Endothelial cell of umbilical vein (primary cell): ENCODE results near the gene SPINK5. TPM values are rescaled to one million over a fixed set of nuclear protein-coding genes. Genes with fewer than 3 reads are reported as not detected.

Experiments
- BruUV-seq: library from RNA; stranded (reverse); fragments of 400-500 nt; replicated peaks from 2 replicates; lab custom pipeline; 2021; lab: Mats Ljungman, UMichigan
- CTCF ChIA-PET: fragments of 300-600, 350-600 bp; sonication (Branson Sonifier 250); formaldehyde crosslinking; loops from one replicate; lab custom pipeline; 2021; ENCODE audit warnings: antibody characterized with exemption, inconsistent platforms; lab: Charles Lee
- POLR2A ChIA-PET: fragments of 300-600, 350-600 bp; sonication (Branson Sonifier 250); formaldehyde crosslinking; loops from one replicate; lab custom pipeline; 2021; ENCODE audit warnings: antibody characterized with exemption, inconsistent platforms; lab: Charles Lee
- DNase-seq: peaks from one replicate; pipeline ENCODE4 v3.0.0-alpha.2; 2011; ENCODE audit warnings: low read depth, low spot score
- FAIRE-seq: peaks from 2 replicates; lab custom pipeline; 2011; peaks lifted over from hg19 to GRCh38; lab: Jason Lieb, UNC
- H2AFZ ChIP-seq: 2 replicates; pipeline ENCODE4 v1.6.0; 2012; ENCODE audit warnings: low read depth, low read length, control low read depth, inconsistent platforms
- H3K27ac ChIP-seq: 2 replicates; pipeline ENCODE4 v1.5.1; 2011; ENCODE audit warnings: low read depth, mild to moderate bottlenecking, control low read depth, low read length, moderate library complexity; ENCODE audit not compliant: insufficient read depth
- H3K27me3 ChIP-seq, 2 experiments: 2 replicates each; pipeline versions ENCODE4 v1.6.0 to v1.6.1; 2011; ENCODE audit warnings: low read length in 2 of 2, mixed read lengths in 1 of 2; ENCODE audit not compliant: control insufficient read depth in 2 of 2, insufficient read depth in 2 of 2
- H3K36me3 ChIP-seq, 2 experiments: 2 replicates in 1 of 2; 3 replicates in 1 of 2; pipeline ENCODE4 v1.5.1; 2011; ENCODE audit warnings: low read length in 2 of 2, mild to moderate bottlenecking in 1 of 2, moderate library complexity in 1 of 2; ENCODE audit not compliant: control insufficient read depth in 2 of 2, insufficient read depth in 2 of 2; ENCODE audit errors: extremely low read depth in 1 of 2
- H3K4me1 ChIP-seq: 3 replicates; pipeline ENCODE4 v1.5.1; 2011; ENCODE audit warnings: mild to moderate bottlenecking, low read length; ENCODE audit not compliant: control insufficient read depth, insufficient read depth; ENCODE audit errors: extremely low read depth
- H3K4me2 ChIP-seq: 2 replicates; pipeline ENCODE4 v1.6.1; 2011; ENCODE audit warnings: low read length, control low read depth, mixed read lengths; ENCODE audit not compliant: insufficient read depth
- H3K4me3 ChIP-seq, 3 experiments: fragments of 200-600 bp in 1 of 3; sonication (generic), shearing (Covaris generic) in 1 of 3; replicated peaks in 1 of 3; 2 replicates each; pipeline ENCODE4 v1.5.1; 2011 to 2016; ENCODE audit warnings: control low read depth in 3 of 3, low read length in 3 of 3, mild to moderate bottlenecking in 2 of 3, inconsistent platforms in 1 of 3, low read depth in 1 of 3, moderate library complexity in 1 of 3; ENCODE audit not compliant: insufficient read depth in 1 of 3
- H3K79me2 ChIP-seq: 2 replicates; pipeline ENCODE4 v1.6.0; 2012; ENCODE audit warnings: low read length, inconsistent platforms; ENCODE audit not compliant: control insufficient read depth, insufficient read depth
- H3K9ac ChIP-seq: replicated peaks from 2 replicates; pipeline ENCODE3; 2011; ENCODE audit warnings: low read length, control low read depth; ENCODE audit not compliant: insufficient read depth; ENCODE audit errors: extremely low read depth
- H3K9me1 ChIP-seq: replicated peaks from 3 replicates; pipeline ENCODE4 v1.6.0; 2011; ENCODE audit warnings: mild to moderate bottlenecking, low read length; ENCODE audit not compliant: control insufficient read depth, insufficient read depth; ENCODE audit errors: extremely low read depth
- H3K9me3 ChIP-seq: replicated peaks from 2 replicates; pipeline ENCODE4 v1.5.1; 2012; ENCODE audit warnings: low read length, inconsistent platforms; ENCODE audit not compliant: control insufficient read depth, insufficient read depth
- H4K20me1 ChIP-seq: replicated peaks from 2 replicates; pipeline ENCODE3; 2011; ENCODE audit warnings: mild to moderate bottlenecking, low read length; ENCODE audit not compliant: control insufficient read depth, insufficient read depth; ENCODE audit errors: extremely low read depth
- CTCF ChIP-seq, 2 donors: IDR thresholded peaks; 1 replicate in 1 of 2; 2 replicates in 1 of 2; pipeline ENCODE4 v1.5.1; 2011; ENCODE audit warnings: low read length in 2 of 2, mild to moderate bottlenecking in 2 of 2, moderate library complexity in 2 of 2, control low read depth in 1 of 2, inconsistent platforms in 1 of 2, low read depth in 1 of 2; ENCODE audit not compliant: insufficient read depth in 1 of 2; ENCODE audit errors: extremely low read depth in 1 of 2
- EZH2 ChIP-seq: IDR thresholded peaks from 2 replicates; pipeline ENCODE4 v1.6.1; 2012; ENCODE audit warnings: borderline replicate concordance, low read depth, mild to moderate bottlenecking, moderate library complexity, low read length, inconsistent platforms; ENCODE audit not compliant: severe bottlenecking
- FOS ChIP-seq: IDR thresholded peaks from 2 replicates; pipeline ENCODE4 v1.6.1; 2011; ENCODE audit warnings: mild to moderate bottlenecking, low read length, moderate library complexity, borderline replicate concordance; ENCODE audit not compliant: insufficient read depth
- GATA2 ChIP-seq: IDR thresholded peaks from 2 replicates; pipeline ENCODE4 v1.7.0; 2011; ENCODE audit warnings: low read depth, mild to moderate bottlenecking, moderate library complexity, mixed read lengths, low read length; ENCODE audit not compliant: insufficient read length, insufficient read depth
- JUN ChIP-seq: IDR thresholded peaks from 2 replicates; pipeline ENCODE4 v1.6.1; 2011; ENCODE audit warnings: borderline replicate concordance, low read depth; ENCODE audit not compliant: insufficient read length, insufficient read depth
- MAX ChIP-seq: IDR thresholded peaks from 2 replicates; pipeline ENCODE4 v1.6.1; 2011; ENCODE audit not compliant: insufficient read depth, insufficient read length
- MYC ChIP-seq: IDR thresholded peaks from one replicate; pipeline ENCODE4 v1.6.1; 2011; ENCODE audit warnings: mild to moderate bottlenecking, low read depth, low read length
- POLR2A ChIP-seq: IDR thresholded peaks from 2 replicates; pipeline ENCODE4 v1.6.1; 2012; ENCODE audit warnings: low read depth, mild to moderate bottlenecking, control low read depth, low read length
- POLR2AphosphoS5 ChIP-seq: IDR thresholded peaks from 2 replicates; pipeline ENCODE4 v1.6.1; 2012; ENCODE audit warnings: low read depth, mild to moderate bottlenecking, control low read depth, low read length, moderate library complexity; ENCODE audit not compliant: insufficient read depth
- dilution Hi-C: fragments of 300-500 bp; cut with MboI; formaldehyde crosslinking; loops from one replicate; pipeline ENCODE4 v1.15.0; 2019; ENCODE audit warnings: low sequenced_read_pairs; ENCODE audit not compliant: extremely low pct_ligation_motif_present
- intact Hi-C: fragments of 100-400 bp; cut with micrococcal nuclease; formaldehyde crosslinking; loops from one replicate; pipeline ENCODE4 v1.10.0; 2022
- polyA plus RNA-seq, 4 experiments: library from polyadenylated mRNA; depleted of rRNA in 3 of 4; stranded (reverse) in 3 of 4; unstranded in 1 of 4; fragments of >200 nt; gene quantifications; 2 replicates each; pipeline versions ENCODE4 v1.2.1 to v1.2.3, GENCODE V29; 2011 to 2012; ENCODE audit warnings: missing spikeins in 1 of 4
- total RNA-seq: library from RNA; stranded (reverse); gene quantifications from 2 replicates; pipeline ENCODE4 v1.2.3, GENCODE V29; 2021

The SPINK5 gene
- total and polyA plus RNA-seq, 2 donors (not counting 3 experiments of a cell fraction or from before 2014, with no cell fraction given): 0.12 to 0.91 TPM

GRCh38 chr5:148085977-148086705 is 22.4 kb downstream of the SPINK5 start:
- H3K9me1 ChIP-seq: no peaks in the 10 kb centered on the region
- FAIRE-seq: no peak
- ChIA-PET CTCF (interaction anchor here (0.9 kb wide), 1 partner anchor 21 kb away, joined by 3 read pairs; no protein-coding TSS in a partner anchor), POLR2A (no interaction called here)
- no peaks in the 10 kb centered on the region for H4K20me1 ChIP-seq
- H3K9ac ChIP-seq: no peak overlapping the region
- no peaks in the 10 kb centered on the region for H3K9me3 ChIP-seq
- no peaks in the 10 kb centered on the region for H3K79me2 ChIP-seq
- no peaks in the 10 kb centered on the region for H3K27me3 ChIP-seq
- dilution Hi-C loops: no loop called here
- H3K4me3 ChIP-seq: no peak overlapping the region
- H3K4me2 ChIP-seq: no peak overlapping the region
- DNase-seq: no peak
- peaks cover 12% of the 10 kb centered on the region for H3K4me1 ChIP-seq
- intact Hi-C loops: no loop called here
- TF ChIP-seq JUN (no peak), EZH2 (no peak), MAX (no peak), FOS (no peak), MYC (no peak), GATA2 (no peak), CTCF (IDR thresholded peaks at IDR 0.05; ENCODE audit: extremely low read depth in 1 of 2, insufficient read depth in 1 of 2, low read depth in 1 of 2, low read length in 2 of 2) (no peak), POLR2AphosphoS5 (no peak), POLR2A (no peak)
- no peaks in the 10 kb centered on the region for H3K36me3 ChIP-seq
- no TSS peak for BruUV-seq
- peak overlapping the region; percentile 30 for H2AFZ ChIP-seq
- no peak overlapping the region for H3K27ac ChIP-seq
